C4-2B (cell line): Measurements from ENCODE around the gene CDK17.

Source experiments
- H3K27ac ChIP-seq: fragments of 450-650 bp; 2 replicates; pipeline ENCODE4 v1.5.1; 2017
- ZFX ChIP-seq: fragments of 450-650 bp; IDR thresholded peaks from 2 replicates; pipeline ENCODE4 v1.6.1; 2017
- TF ChIP-seq, protein P1 (sequence below): fragments of 450-650 bp; conservative IDR thresholded peaks from 2 replicates; pipeline ENCODE4 v1.5.1; 2017; ENCODE audit warnings: mild to moderate bottlenecking

Gene CDK17

DNA sequence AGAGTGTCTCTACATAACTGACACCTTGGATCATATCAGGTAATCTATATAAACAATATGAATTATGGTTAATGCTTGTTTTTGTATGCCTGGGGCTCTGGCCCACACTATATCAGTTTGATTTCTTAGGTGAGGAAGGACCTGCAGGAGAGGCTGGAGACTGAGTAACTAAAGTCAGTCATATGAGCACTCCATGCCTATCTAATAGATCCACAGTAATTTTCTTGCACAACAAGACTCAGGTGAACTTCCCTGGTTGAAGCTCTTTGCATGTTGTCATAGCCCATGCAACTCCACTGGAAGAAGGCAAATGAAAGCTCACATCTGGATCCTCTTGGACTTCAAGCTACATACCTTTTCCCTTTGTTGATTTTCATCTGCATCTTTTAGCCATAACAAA, 62.3 kb downstream of the CDK17 start:
- TF ChIP-seq, protein P1, sequence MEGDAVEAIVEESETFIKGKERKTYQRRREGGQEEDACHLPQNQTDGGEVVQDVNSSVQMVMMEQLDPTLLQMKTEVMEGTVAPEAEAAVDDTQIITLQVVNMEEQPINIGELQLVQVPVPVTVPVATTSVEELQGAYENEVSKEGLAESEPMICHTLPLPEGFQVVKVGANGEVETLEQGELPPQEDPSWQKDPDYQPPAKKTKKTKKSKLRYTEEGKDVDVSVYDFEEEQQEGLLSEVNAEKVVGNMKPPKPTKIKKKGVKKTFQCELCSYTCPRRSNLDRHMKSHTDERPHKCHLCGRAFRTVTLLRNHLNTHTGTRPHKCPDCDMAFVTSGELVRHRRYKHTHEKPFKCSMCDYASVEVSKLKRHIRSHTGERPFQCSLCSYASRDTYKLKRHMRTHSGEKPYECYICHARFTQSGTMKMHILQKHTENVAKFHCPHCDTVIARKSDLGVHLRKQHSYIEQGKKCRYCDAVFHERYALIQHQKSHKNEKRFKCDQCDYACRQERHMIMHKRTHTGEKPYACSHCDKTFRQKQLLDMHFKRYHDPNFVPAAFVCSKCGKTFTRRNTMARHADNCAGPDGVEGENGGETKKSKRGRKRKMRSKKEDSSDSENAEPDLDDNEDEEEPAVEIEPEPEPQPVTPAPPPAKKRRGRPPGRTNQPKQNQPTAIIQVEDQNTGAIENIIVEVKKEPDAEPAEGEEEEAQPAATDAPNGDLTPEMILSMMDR = no peak
- no peak for TF ChIP-seq ZFX
- H3K27ac ChIP-seq = no peak overlapping the region

DNA sequence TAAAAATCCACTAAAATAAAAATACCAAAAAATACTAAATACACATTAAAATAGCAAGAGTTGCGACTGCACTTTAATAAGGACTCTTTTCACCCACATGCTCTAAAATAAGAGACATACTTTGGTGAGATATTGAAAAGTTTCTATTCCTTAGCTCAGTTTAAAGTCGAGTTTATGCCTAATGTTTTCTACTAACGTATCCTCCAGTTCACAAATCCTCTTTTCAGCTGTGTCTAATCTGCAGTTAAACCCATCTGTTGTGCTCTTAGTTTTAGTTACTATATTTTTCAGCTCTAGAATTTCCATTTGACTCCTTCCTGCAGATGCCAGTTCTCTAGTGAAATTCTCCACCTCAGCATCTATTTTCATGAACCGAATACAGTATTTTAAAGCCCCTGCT, 63.8 kb downstream of the CDK17 start:
- TF ChIP-seq, protein P1 = no peak
- TF ChIP-seq ZFX = no peak
- H3K27ac ChIP-seq = no peak overlapping the region

DNA sequence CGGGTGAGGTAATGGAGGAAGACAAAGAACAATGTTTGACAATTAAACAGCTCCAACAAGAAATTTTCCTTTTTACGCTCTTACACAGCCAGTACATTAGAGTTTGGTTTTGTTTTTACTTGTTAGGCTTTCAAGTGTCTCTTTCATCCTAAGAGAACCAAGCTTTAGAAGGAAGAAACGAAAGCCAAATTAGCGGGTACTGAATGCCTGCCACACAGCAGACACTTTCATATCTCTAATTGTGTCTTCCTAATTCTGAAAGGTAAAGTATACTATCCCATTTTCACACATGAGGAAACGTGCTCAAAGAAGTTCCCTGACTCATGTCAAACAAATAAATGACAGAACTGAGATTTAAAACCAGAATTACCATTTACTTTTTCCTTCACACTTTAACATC, 65.0 kb downstream of the CDK17 start:
- TF ChIP-seq ZFX = no peak
- TF ChIP-seq, protein P1 = no peak
- H3K27ac ChIP-seq = no peak overlapping the region

DNA sequence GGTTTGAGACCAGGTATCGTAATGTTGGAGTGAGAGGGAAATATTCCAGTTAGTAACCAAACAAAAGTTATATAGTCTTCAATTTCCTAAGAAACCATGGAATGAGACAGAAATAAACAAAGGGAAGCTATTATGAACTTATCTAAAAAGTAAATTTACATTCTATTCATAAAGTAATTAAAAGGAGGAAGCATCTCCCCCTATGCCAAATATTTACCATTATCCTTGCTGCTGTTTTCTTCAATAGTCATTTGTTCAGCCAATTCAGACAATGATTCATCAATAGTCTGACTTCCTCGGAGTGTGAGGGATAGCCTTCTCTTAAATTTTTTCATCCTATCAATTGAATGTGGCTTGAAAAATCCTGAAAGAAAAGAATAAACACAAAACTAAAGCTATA, 65.7 kb downstream of the CDK17 start:
- H3K27ac ChIP-seq = no peak overlapping the region
- TF ChIP-seq, protein P1 = no peak

DNA sequence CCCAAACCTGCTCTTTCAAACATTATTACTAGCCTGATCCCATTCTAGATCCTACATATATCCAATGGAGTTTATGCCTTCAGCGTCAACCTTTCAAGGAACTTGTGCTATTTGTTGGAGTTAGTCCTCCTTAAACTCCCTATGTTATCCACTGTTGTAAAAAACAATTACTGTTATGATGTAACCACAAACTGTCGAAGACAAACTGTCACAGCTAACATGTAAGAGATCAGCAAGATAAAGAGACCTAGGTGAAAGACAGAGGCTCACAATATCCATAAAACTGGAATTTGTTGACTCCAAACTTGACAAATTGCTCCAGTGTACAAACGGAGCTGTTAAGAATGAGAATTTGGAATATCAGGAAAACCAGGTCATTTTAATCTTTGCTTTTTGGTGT, 70.7 kb downstream of the CDK17 start:
- H3K27ac ChIP-seq = no peak overlapping the region
- TF ChIP-seq, protein P1 = no peak
- TF ChIP-seq ZFX = no peak

DNA sequence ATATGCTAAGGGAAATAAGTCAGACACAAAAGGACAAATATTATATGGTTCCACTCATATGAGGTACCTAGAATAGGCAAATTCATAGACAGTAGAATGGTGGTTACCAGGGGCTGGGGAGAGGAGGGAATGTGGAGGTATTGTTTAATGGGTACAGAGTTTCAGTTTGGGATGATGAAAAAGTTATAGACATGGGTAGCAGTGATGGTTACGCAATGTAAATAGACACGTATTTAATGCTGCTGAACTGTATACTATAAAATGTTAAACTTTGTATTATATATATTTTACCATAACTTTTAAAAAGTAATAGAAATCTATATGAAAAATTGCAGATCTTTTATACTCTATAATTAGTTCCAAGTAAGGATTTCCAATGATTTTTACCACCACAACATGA, 71.2 kb downstream of the CDK17 start:
- no peak for TF ChIP-seq ZFX
- TF ChIP-seq, protein P1 = no peak
- H3K27ac ChIP-seq = no peak overlapping the region

DNA sequence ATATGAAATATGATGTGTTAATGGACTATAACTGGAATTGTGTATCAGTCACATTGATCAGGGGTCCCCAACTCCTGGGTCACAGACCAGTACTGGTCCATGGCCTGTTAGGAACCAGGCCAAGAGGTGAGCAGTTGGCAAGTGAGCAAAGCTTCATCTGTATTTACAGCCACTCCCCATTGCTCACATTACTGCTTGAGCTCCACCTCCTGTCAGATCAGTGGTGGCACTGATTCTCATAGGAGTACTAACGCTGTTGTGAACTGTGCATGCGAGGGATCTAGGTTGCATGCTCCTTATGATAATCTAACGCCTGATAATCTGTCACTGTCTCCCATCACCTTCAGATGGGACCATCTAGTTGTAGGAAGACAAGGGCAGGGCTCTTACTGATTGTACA, 72.3 kb downstream of the CDK17 start:
- no peak for TF ChIP-seq ZFX
- TF ChIP-seq, protein P1 = no peak
- no peak overlapping the region for H3K27ac ChIP-seq
